ENCODE measurements around the gene UBAP1.

UBAP1 gene

DNA sequence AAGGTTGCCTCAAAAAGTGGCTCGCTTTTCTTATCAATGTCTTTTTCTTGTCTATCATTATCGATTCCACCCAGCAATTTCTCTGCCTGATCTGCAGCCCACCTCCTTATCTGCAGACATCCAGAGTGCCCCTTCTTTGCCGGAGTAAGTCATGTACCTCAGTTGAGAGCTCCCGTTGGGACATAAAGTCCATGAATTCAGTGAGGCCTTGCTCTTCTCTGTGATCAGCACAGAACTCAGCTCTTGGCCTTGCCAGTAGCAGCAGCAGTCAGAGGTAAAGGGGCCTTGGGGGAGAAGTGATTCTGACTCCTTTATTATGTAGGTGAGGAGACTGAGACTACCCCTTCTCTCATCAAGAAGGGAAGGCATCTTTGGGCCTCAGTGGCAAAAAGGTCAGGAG, 27.4 kb upstream of the UBAP1 start:
- H3K4me1 ChIP-seq (ENCODE audit: low read depth, poor library complexity, severe bottlenecking): no peaks in the 10 kb centered on the region
- H3K27ac ChIP-seq: no peak overlapping the region
- H3K36me3 ChIP-seq (ENCODE audit: insufficient read depth): no peaks in the 10 kb centered on the region
- H4K20me1 ChIP-seq (ENCODE audit: insufficient read depth): no peaks in the 10 kb centered on the region
- no peak overlapping the region for H2AFZ ChIP-seq (ENCODE audit: low read depth)
- H3K9ac ChIP-seq: no peak overlapping the region
- H3K27me3 ChIP-seq (ENCODE audit: insufficient read depth, low read depth): no peaks in the 10 kb centered on the region
- no peaks in the 10 kb centered on the region for H3K79me2 ChIP-seq (ENCODE audit: insufficient read depth, low read depth)
- H3K4me2 ChIP-seq: no peak overlapping the region
- H3K4me3 ChIP-seq (IDR thresholded peaks at IDR 0.05; ENCODE audit: insufficient read depth, low read depth, low read length): no peak overlapping the region
- TF ChIP-seq, protein P1, sequence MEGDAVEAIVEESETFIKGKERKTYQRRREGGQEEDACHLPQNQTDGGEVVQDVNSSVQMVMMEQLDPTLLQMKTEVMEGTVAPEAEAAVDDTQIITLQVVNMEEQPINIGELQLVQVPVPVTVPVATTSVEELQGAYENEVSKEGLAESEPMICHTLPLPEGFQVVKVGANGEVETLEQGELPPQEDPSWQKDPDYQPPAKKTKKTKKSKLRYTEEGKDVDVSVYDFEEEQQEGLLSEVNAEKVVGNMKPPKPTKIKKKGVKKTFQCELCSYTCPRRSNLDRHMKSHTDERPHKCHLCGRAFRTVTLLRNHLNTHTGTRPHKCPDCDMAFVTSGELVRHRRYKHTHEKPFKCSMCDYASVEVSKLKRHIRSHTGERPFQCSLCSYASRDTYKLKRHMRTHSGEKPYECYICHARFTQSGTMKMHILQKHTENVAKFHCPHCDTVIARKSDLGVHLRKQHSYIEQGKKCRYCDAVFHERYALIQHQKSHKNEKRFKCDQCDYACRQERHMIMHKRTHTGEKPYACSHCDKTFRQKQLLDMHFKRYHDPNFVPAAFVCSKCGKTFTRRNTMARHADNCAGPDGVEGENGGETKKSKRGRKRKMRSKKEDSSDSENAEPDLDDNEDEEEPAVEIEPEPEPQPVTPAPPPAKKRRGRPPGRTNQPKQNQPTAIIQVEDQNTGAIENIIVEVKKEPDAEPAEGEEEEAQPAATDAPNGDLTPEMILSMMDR (conservative IDR thresholded peaks at IDR 0.05; ENCODE audit: low read depth, low read length): no peak

DNA sequence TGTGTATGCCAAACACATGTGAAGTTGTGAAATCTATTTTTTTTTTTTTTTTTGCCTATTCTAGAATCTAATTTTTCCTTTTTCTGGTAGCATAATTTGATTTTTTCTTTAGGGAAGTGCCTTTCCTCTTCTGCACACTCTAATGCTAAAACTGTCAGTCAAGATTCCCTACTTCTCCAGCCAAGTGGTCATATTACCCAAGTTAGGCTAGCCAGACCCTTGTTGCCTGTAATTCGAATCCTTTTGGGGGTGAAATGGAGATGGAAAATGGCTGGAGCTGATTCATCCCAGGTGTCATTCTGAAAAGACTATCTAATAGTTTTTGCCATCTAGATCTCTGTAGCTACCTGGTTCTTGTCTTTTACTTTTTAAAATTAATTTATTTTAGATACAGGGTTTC, 24.8 kb upstream of the UBAP1 start:
- Histone ChIP-seq H3K36me3 (ENCODE audit: insufficient read depth) (no peaks in the 10 kb centered on the region), H3K4me1 (ENCODE audit: low read depth, poor library complexity, severe bottlenecking) (no peaks in the 10 kb centered on the region), H3K4me2 (no peak overlapping the region), H2AFZ (ENCODE audit: low read depth) (no peak overlapping the region), H3K4me3 (IDR thresholded peaks at IDR 0.05; ENCODE audit: insufficient read depth, low read depth, low read length) (no peak overlapping the region), H3K27me3 (ENCODE audit: insufficient read depth, low read depth) (no peaks in the 10 kb centered on the region), H3K9ac (no peak overlapping the region), H4K20me1 (ENCODE audit: insufficient read depth) (no peaks in the 10 kb centered on the region), H3K79me2 (ENCODE audit: insufficient read depth, low read depth) (no peaks in the 10 kb centered on the region), H3K27ac (no peak overlapping the region)
- TF ChIP-seq, protein P1 (conservative IDR thresholded peaks at IDR 0.05; ENCODE audit: low read depth, low read length): no peak

DNA sequence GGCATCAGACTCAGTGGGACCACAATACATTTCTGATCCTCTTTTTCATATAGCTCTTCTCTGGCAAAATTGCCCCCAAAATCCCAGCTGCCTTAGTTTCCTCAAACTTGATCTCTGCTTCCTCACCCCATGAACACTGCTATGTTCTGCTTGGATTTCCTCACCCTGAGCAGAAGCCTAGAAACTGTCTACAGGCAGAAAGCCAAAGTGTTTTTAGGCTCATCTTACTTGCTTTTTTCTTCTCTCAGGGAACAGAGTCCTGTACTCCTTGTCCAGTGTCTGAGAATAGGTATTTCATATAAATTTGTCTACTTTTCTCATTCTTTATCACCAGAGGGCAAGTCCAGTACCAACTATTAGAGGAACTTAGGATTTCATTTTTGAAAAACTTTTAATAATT, 21.5 kb upstream of the UBAP1 start:
- TF ChIP-seq, protein P1 (conservative IDR thresholded peaks at IDR 0.05; ENCODE audit: low read depth, low read length): no peak
- Histone ChIP-seq H4K20me1 (ENCODE audit: insufficient read depth) (no peaks in the 10 kb centered on the region), H3K27me3 (ENCODE audit: insufficient read depth, low read depth) (no peaks in the 10 kb centered on the region), H3K9ac (no peak overlapping the region), H3K4me1 (ENCODE audit: low read depth, poor library complexity, severe bottlenecking) (no peaks in the 10 kb centered on the region), H3K36me3 (ENCODE audit: insufficient read depth) (no peaks in the 10 kb centered on the region), H3K4me3 (IDR thresholded peaks at IDR 0.05; ENCODE audit: insufficient read depth, low read depth, low read length) (no peak overlapping the region), H3K4me2 (no peak overlapping the region), H3K79me2 (ENCODE audit: insufficient read depth, low read depth) (no peaks in the 10 kb centered on the region), H2AFZ (ENCODE audit: low read depth) (no peak overlapping the region), H3K27ac (no peak overlapping the region)

DNA sequence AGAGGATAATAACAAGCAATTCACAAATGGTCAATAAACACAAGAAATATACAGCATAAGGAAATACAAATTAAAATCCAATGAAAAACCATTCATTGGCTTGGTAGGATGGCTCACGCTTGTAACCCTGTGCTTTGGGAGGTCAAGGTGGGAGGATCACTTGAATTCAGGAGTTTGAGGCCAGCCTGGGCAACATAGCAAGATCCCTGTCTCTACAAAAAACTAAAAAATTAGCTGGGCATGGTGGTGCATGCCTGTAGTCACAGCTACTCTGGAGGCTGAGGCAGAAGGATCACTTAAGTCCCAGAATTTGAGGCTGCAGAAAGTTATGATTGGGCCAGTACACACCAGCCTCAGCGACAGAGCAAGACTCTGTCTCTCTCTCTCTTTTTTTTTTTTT, 20.9 kb upstream of the UBAP1 start:
- no peaks in the 10 kb centered on the region for H3K79me2 ChIP-seq (ENCODE audit: insufficient read depth, low read depth)
- H3K4me3 ChIP-seq (IDR thresholded peaks at IDR 0.05; ENCODE audit: insufficient read depth, low read depth, low read length): no peak overlapping the region
- H3K36me3 ChIP-seq (ENCODE audit: insufficient read depth): no peaks in the 10 kb centered on the region
- no peak overlapping the region for H3K27ac ChIP-seq
- no peaks in the 10 kb centered on the region for H3K27me3 ChIP-seq (ENCODE audit: insufficient read depth, low read depth)
- H3K4me1 ChIP-seq (ENCODE audit: low read depth, poor library complexity, severe bottlenecking): no peaks in the 10 kb centered on the region
- no peak overlapping the region for H3K4me2 ChIP-seq
- H2AFZ ChIP-seq (ENCODE audit: low read depth): no peak overlapping the region
- no peaks in the 10 kb centered on the region for H4K20me1 ChIP-seq (ENCODE audit: insufficient read depth)
- TF ChIP-seq, protein P1 (conservative IDR thresholded peaks at IDR 0.05; ENCODE audit: low read depth, low read length): no peak
- no peak overlapping the region for H3K9ac ChIP-seq
